Aorta (tissue), 5 donors: Measurements from ENCODE around the gene STRIT1. TPM values are rescaled to one million over a fixed set of nuclear protein-coding genes. Genes with fewer than 3 reads are reported as not detected.
"Not testable (repeated sequence)": the region's sequence is repeated elsewhere in the genome, so short reads cannot be mapped to it uniquely, and the experiment has no call there.

Source experiments
- ATAC-seq: fragments of 200-7000 bp; cut with Tn5 transposase; one replicate; pipeline ENCODE4 v1.9.1; 2022; ENCODE audit warnings: moderate library complexity; ENCODE audit not compliant: low FRiP score
- DNase-seq, 2 donors: peaks; one replicate each; pipeline ENCODE4 v3.0.0-alpha.2; 2020
- H3K27ac ChIP-seq, 2 donors: one replicate each; pipeline ENCODE4 v1.5.1; 2013; ENCODE audit warnings: low read length in 2 of 2, mild to moderate bottlenecking in 2 of 2, moderate library complexity in 2 of 2, control low read depth in 1 of 2, inconsistent platforms in 1 of 2, low read depth in 1 of 2
- H3K27me3 ChIP-seq, 2 donors: one replicate each; pipeline ENCODE4 v1.6.1; 2013; ENCODE audit warnings: control low read depth in 1 of 2, low read length in 1 of 2, mild to moderate bottlenecking in 1 of 2, moderate library complexity in 1 of 2; ENCODE audit not compliant: insufficient read depth in 2 of 2, control insufficient read depth in 1 of 2
- H3K36me3 ChIP-seq, 2 donors: one replicate each; pipeline ENCODE4 v1.6.1; 2013; ENCODE audit warnings: control low read depth in 1 of 2, low read length in 1 of 2, mild to moderate bottlenecking in 1 of 2; ENCODE audit not compliant: insufficient read depth in 2 of 2, control insufficient read depth in 1 of 2
- H3K4me1 ChIP-seq, 2 donors: one replicate each; pipeline ENCODE4 v1.6.1; 2013; ENCODE audit warnings: low read length in 2 of 2, control low read depth in 1 of 2, mild to moderate bottlenecking in 1 of 2, moderate library complexity in 1 of 2; ENCODE audit not compliant: insufficient read depth in 2 of 2, control insufficient read depth in 1 of 2
- H3K4me3 ChIP-seq, 2 donors: one replicate each; pipeline ENCODE4 v1.5.1; 2013; ENCODE audit warnings: low read length in 2 of 2, control low read depth in 1 of 2, mild to moderate bottlenecking in 1 of 2
- H3K9me3 ChIP-seq: one replicate; pipeline ENCODE4 v1.6.1; 2013; ENCODE audit warnings: mild to moderate bottlenecking, low read length; ENCODE audit not compliant: control insufficient read depth
- WGBS, 2 donors: extraction: QIAGEN DNeasy Blood & Tissue Kit; methylation state at CpG; one replicate each; pipeline ENCODE4 v1.1.7; 2013; 5-methylcytosine and 5-hydroxymethylcytosine counted together
- intact Hi-C, 2 donors: fragments of 100-400 bp; cut with DNase I; formaldehyde crosslinking; loops; one replicate each; pipeline versions ENCODE4 v1.14.2 to v1.15.0; 2022
- polyA plus RNA-seq, 2 donors: library from polyadenylated mRNA; stranded (reverse); fragments of 200-250 nt; gene quantifications; one replicate each; pipeline ENCODE4 v1.2.3, GENCODE V29; 2013
- total RNA-seq, 2 donors: library from RNA; stranded (reverse); fragmentation: NEBNext Ultra II Directional; extraction: Animal tissue kit (Norgen Biotek cat#: 25700); gene quantifications; one replicate each; pipeline ENCODE4 v1.2.1, GENCODE V29; 2021
- donor health status: healthy with polysubstance abuse.
- donor health status: Bipolar disorder and iron deficiency.
- donor health status: DM: no; HTN: no; CAD: no.
- donor health status: DM: no; HTN: no; CAD: no.
- donor health status: DM: yes; HTN: yes; CAD: no.

The STRIT1 gene
- total and polyA plus RNA-seq, 4 donors, result 0.69 to 1.3 TPM; not detected in 2

- H3K9me3 ChIP-seq, result no peaks in the 10 kb centered on the region
- H3K27me3 ChIP-seq, result no peaks in the 10 kb centered on the region
- intact Hi-C loops, result no loop called here
- 91 to 92% methylated on average over 2 of the region's 2 CpGs for WGBS, 2 donors
- ATAC-seq (no peak), DNase-seq (no peak)
- no peaks in the 10 kb centered on the region for H3K4me1 ChIP-seq
- no peak overlapping the region for H3K27ac ChIP-seq
- no peak overlapping the region for H3K4me3 ChIP-seq
- no peaks in the 10 kb centered on the region for H3K36me3 ChIP-seq
Observed at GRCh38 chr3:155286736-155287135, 6.7 kb downstream of the STRIT1 start.

- intact Hi-C loops, result no loop called here
- H3K4me3 ChIP-seq, result no peak overlapping the region
- WGBS, 2 donors, result 94 to 95% methylated on average over 4 of the region's 4 CpGs
- no peak for ATAC-seq
- H3K27ac ChIP-seq, result no peak overlapping the region
- no peaks in the 10 kb centered on the region for H3K9me3 ChIP-seq
- no peaks in the 10 kb centered on the region for H3K36me3 ChIP-seq
- DNase-seq, result no peak
- H3K4me1 ChIP-seq, result no peaks in the 10 kb centered on the region
- no peaks in the 10 kb centered on the region for H3K27me3 ChIP-seq
Observed at GRCh38 chr3:155285936-155286335, 7.5 kb downstream of the STRIT1 start.

- Histone ChIP-seq H3K36me3 (no peaks in the 10 kb centered on the region), H3K27ac (no peak overlapping the region), H3K4me1 (no peaks in the 10 kb centered on the region), H3K27me3 (no peaks in the 10 kb centered on the region), H3K9me3 (no peaks in the 10 kb centered on the region), H3K4me3 (no peak overlapping the region)
- WGBS, 2 donors, result 88 to 91% methylated on average over 8 of the region's 8 CpGs
- DNase-seq (no peak), ATAC-seq (no peak)
- intact Hi-C loops, result no loop called here
Observed at GRCh38 chr3:155283092-155284056, 10.1 kb downstream of the STRIT1 start.

- H3K4me1 ChIP-seq, result no peaks in the 10 kb centered on the region
- no peaks in the 10 kb centered on the region for H3K27me3 ChIP-seq
- 75 to 83% methylated on average over 6 of the region's 6 CpGs for WGBS, 2 donors
- H3K27ac ChIP-seq, result no peak overlapping the region
- no peak overlapping the region for H3K4me3 ChIP-seq
- no peaks in the 10 kb centered on the region for H3K36me3 ChIP-seq
- ATAC-seq, result no peak
- intact Hi-C loops, result no loop called here
- DNase-seq, result no peak
- H3K9me3 ChIP-seq, result no peaks in the 10 kb centered on the region
Observed at GRCh38 chr3:155282385-155283091, 10.9 kb downstream of the STRIT1 start.

GRCh38 chr3:155281912-155282311 lies 11.6 kb downstream of the STRIT1 start:
- Histone ChIP-seq H3K27ac (no peak overlapping the region), H3K27me3 (no peaks in the 10 kb centered on the region), H3K9me3 (no peaks in the 10 kb centered on the region), H3K36me3 (no peaks in the 10 kb centered on the region), H3K4me1 (no peaks in the 10 kb centered on the region), H3K4me3 (no peak overlapping the region)
- no peak for DNase-seq
- ATAC-seq, result no peak
- intact Hi-C loops, result no loop called here
- 65 to 75% methylated on average over 2 of the region's 2 CpGs for WGBS, 2 donors

- H3K36me3 ChIP-seq, ATAC-seq, H3K4me3 ChIP-seq, H3K9me3 ChIP-seq, intact Hi-C loops, H3K27ac ChIP-seq, H3K27me3 ChIP-seq, H3K4me1 ChIP-seq, DNase-seq: not testable (repeated sequence)
- WGBS, 2 donors, result 69 to 73% methylated on average over 6 of the region's 6 CpGs
Observed at GRCh38 chr3:155276089-155276488, 17.4 kb downstream of the STRIT1 start.

GRCh38 chr3:155275159-155275754 lies 18.2 kb downstream of the STRIT1 start:
- H3K4me3 ChIP-seq, H3K27me3 ChIP-seq, DNase-seq, H3K27ac ChIP-seq, intact Hi-C loops, H3K9me3 ChIP-seq, ATAC-seq, H3K36me3 ChIP-seq, H3K4me1 ChIP-seq: not testable (repeated sequence)
- 86 to 88% methylated on average over 6 of the region's 6 CpGs for WGBS, 2 donors

GRCh38 chr3:155274435-155274834 lies 19.0 kb downstream of the STRIT1 start:
- H3K4me3 ChIP-seq, H3K4me1 ChIP-seq, H3K36me3 ChIP-seq, H3K9me3 ChIP-seq, intact Hi-C loops, H3K27ac ChIP-seq, H3K27me3 ChIP-seq, ATAC-seq, DNase-seq: not testable (repeated sequence)
- WGBS, 2 donors, result 91 to 96% methylated on average over 4 of the region's 4 CpGs
